Epidermal melanocyte (primary cell): ENCODE data around the gene APPL2.

Source experiments
- DNase-seq: peaks from one replicate; pipeline ENCODE4 v3.0.0; 2011; ENCODE audit warnings: low spot score; ENCODE audit not compliant: insufficient read length

Gene APPL2, protein sequence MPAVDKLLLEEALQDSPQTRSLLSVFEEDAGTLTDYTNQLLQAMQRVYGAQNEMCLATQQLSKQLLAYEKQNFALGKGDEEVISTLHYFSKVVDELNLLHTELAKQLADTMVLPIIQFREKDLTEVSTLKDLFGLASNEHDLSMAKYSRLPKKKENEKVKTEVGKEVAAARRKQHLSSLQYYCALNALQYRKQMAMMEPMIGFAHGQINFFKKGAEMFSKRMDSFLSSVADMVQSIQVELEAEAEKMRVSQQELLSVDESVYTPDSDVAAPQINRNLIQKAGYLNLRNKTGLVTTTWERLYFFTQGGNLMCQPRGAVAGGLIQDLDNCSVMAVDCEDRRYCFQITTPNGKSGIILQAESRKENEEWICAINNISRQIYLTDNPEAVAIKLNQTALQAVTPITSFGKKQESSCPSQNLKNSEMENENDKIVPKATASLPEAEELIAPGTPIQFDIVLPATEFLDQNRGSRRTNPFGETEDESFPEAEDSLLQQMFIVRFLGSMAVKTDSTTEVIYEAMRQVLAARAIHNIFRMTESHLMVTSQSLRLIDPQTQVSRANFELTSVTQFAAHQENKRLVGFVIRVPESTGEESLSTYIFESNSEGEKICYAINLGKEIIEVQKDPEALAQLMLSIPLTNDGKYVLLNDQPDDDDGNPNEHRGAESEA

DNA sequence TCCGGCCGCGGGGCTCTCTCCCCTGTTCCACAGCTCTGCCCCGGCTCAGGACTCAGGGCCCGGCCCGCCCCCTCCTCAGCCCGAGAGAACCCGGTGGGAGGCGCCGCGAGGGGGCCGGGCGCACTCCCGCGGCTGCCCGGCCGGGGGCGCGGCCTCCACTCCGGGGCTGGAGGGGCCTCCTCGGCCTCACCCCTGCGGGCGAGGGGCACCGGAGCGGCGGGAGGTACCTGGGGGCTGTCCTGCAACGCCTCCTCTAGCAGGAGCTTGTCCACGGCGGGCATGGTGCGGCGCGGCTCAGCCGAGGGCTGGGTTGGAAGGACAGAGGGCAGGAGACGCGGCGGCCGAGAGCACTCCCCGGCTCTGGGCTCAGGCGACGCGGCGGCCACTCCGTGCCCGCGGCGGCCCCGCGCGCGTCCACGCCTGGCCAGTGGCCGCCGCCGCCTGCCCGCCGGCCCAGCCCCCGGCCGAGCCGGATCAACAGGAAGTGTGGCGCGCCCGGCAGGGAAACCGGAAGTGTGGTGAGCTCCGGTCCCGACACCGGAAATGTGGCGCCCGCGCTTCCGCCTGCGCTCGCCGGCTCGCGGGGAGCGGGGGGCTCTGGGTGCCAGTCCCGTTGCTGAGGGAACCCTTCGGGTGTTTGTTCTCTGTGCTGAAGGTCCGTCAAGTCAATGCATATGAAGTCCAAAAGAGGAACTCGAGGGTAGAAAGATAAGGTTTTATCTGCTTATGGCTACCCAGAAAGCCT is at the start of gene APPL2:
Gene APPL2 (minus strand): TSS at position 443 of the 745 bp plus-strand sequence. CDS start 162 bp downstream, at position 281.
- DNase-seq, result peak; percentile 93

DNA sequence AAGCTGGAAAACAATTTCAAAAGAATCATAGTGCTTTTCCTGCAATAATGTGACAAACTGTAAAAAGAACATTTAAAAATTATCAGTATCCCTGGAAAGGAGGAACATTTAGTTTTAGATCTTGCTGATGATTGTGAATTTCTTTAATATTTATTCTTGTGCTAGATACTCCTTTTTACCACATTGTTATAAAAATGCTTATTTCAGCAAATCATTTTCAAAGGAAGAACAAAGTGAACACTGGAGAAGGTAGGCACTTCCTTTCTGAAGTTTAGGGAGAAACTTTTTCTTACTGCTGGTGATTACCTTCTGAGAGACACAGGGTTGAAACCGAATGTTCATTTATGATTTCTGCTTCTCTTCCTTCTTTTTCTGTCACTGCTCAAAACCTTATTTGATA is 49.4 kb upstream of the APPL2 start:
- DNase-seq, result no peak

DNA sequence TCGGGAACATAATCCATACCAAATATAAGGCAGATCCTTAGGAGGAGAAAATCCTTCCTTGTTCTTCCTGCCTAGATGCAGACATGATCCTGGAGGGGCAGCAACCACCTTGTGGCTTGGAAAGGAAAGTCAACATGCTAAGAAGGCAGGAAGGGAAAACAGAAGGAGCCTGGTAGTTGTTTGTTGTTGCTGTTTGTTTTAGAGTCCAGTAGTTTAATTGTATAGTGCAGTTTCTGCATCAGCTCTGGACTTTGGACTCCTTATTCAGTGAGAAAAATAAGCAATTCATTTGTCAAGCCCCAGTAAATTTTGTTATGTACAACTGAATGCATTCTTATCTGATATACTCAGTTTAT is 45.7 kb upstream of the APPL2 start:
- no peak for DNase-seq

DNA sequence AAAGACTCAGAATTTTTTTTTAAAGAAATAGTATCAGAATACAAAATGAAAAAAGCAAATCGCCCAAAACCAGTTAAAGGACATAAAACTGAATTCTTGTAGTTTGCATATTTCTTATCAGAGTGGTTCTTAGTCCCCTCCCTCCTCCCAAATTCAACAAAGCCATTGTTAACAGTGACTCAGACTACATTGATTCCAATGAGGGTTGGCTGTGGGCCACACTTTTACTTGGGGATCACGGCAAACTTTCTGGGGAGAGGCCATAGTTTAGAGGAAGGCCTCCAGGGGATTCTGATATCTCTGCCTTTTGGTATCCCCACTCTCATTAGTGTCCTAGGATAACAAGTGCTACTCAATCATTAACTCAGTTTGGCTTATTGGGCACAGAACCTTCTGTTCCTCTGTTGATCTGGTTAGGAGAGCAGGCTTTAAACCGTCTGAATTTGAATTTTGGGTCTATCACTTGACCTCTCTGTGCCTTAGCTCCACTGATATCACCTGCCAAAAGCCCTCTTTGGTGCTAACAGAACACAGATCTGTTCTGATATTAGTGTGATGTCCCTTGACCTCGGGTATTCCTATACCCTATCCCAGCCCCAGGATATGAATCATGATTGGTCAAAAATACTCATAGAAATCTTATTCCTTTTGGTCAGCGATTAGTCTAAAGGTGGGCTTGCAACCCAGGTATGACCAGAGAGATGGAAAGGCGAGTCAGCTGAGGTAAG is 45.2 kb upstream of the APPL2 start:
- DNase-seq, result no peak

DNA sequence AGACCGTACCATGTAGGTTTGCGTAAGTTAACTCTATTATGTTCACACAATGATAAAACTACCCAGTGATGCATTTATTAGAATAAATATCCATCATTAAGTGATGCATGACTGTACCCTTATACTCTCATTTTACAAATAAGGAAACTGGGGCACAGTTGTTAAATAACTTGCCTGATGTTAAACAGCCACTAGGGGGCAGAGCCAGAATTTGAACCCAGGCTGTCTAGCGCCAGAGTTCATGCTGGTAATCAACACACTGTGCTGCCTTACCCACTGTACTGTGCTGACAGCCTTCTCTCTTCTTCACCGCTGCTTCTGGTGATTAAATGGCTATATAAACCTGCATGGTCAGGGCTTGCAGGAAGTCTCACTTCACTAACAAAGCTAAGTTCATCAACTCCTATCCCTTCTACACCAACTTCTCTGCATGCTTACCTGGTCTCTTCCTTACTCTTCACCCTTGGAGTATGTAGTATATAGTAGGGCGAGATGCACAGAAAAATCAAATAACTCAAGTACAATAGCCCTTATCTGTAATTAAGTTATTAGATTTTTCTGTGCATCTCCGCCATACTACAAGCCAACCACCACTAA is 43.6 kb upstream of the APPL2 start:
- DNase-seq, result no peak

DNA sequence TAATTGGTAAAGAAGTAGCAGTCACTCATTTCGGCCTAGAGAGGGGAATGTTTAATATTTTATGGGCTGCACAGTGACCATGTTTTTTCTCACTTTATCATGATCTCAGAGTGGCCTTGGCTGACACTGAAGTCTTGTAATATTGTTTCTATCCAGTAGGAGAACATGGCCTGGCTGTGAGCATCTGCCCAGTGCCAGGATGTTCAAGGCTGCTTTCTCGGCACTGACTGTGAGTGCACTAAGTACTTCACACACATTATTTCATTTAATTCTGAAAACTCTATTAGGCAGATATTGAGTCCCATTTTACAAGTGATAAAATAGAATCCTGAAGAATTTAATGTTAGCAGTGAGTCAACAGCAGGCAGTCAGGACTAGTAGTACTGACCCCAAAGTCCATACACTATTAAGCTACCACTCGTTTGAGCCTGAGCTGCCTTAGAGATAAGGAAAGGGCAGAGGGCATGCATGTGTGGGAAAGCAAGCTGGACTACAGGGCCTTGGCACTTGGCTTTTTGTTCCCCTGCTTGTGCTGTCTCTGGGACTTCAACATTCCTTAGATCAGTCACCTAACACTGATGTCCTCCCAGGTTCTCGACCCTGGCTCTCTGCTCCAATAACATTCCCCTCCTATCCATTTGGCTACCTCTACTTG is 42.2 kb upstream of the APPL2 start:
- no peak for DNase-seq

DNA sequence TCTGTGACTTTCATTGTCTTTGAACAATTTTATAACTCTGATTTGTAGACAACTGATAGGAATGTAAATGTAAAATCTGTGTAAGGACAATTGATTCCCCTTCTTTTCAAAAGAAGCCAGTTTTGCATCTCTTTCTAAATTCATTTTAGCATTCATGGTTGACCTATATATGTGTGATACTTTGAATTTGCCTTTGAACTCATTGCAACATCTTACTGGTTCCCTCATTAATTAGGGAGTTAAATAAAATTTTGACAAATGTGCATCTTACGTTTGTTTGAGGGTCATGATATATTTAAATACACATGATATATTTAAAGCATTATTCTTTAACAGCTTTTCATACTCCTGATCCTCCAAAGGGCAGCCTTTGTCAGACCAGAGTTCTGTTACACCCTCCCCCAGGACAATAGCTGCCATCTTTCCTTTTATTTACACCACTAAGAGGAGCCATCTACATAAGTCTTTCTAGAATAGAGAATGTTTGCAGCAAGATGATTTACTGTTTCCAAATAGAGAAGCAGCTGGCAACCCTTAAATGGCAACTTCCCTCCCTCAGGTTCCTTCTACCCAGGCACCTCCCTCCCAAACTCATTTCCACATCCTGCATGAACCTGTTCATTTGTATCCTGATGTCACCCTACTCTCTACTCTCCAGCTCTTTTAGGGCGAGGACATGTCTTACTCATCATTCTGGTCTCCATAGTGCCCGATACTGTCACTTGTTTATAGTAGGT is 40.2 kb upstream of the APPL2 start:
- no peak for DNase-seq

DNA sequence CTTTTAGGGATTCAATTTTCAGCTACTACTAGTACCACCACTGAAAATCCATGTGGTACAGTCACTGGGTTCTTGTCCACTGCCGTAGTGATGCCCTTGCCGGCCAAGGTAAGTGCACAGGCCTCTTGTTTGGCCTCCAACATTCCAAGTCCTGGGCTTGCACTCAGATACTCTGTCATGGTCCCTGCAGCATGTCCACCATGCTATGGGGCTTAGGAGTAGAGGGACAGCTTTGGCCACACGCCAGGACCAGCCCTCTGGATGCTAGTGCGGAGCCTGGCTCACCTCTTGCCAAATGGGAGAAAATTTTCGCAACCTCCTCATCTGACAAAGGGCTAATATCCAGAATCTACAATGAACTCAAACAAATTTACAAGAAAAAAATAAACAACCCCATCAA is 38.6 kb upstream of the APPL2 start:
- no peak for DNase-seq

DNA sequence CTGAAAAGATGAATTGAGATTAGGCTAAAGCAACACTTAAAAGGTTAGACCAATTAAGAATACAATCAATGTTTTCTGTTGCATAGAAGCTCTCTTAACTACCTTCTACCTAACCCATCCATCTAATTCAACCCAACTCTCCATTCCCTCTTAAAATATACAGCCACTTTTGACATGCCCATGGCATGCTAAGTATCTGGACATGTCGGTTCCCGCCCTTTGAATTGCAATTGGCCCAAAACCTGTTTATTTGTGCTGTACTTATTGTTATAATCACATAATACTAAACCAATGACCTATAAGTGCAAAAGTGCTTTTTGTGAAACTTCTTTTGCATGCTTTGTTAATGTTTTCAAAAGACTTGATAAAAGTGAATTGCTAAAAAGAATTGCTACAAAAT is 37.6 kb upstream of the APPL2 start:
- no peak for DNase-seq

DNA sequence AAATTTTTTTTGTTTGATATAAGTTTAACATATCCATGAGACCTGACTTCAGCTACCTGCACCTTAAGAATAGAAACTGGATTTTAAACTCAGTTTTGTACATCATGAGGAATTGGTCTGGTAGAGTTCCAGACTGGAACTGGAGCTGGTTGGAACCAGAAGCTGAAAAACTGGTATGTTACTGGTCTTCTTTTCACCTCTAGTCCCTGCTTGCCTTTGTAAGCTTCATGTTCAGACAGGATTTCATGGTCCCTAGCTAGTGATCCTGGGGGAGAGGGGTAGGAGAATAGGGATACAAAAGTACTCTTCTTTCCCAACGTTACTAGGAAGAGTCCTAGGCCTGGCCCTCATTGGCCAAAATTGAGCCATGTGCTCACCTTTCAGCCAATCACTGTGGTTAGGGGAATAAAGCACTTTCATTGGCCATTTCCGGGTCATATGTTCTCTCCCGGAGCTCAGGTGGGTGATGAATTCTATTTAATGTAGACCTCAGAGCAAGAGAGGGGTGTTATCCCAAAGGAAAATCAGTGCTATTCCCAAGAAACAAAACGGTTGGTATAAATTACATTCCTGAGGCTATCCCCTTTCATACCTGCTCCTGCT is 36.9 kb upstream of the APPL2 start:
- no peak for DNase-seq

DNA sequence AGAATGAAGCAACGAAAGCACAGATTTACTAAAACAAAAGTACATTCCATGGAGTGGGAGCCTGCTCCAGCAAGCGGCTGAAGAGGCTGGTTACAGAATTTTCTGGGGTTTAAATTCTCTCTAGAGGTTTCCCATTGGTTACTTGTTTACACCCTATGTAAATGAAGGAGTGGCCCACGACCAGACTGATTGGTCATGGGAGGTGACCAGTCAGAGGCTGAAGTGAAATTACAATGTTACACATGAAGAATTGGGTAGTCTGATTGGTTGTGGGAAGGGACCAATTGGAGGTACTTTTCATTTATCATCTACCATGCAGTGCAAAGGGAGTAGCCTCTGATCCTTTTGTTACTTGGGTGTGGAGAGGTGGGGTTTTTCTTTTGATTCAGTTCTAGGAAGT is 36.2 kb upstream of the APPL2 start:
- no peak for DNase-seq

DNA sequence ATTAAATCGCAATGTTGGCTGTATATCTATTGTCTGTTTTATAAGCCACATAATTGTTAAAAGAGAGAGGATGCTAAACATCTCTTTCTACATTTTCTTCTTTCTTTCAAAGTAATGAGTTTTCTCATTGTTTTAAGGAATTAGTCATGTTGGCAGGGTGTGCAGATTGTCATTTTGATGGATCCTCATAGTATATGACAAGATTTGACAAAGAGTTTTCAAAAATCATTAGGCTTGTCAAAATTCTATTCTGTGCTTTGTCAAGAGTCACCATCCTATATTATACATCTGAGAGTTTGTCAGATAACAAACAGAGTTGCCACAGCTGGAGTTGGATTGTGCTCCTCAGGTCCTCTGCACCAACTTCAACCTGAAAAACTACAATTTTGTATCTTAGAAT is 35.4 kb upstream of the APPL2 start:
- no peak for DNase-seq

DNA sequence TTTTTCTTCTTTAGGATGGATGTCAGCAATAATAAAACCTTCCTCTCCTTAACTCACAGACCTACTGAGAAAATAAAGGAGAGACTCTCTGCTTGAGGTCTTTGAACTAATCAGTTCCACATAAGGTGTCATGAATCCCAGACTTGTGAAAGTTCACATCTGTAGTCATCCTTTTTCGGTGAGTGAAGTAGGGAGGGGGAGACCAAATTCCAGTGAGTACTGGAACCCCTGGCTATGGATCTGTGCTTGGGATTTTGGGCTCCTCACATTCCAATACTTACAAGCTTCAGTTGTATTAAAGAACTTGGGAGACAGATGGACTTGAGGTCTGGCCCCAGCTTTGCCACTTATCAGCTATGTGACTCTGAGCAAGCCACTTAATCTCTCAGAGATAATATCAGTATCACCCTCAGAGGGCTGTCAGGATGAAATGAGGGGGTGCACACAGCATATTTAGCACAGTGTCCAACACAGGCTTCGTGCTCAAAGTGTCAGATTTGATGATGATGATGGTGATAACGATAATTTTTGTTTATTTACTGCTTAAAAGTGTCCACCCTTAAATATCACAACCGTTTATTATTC is 34.8 kb upstream of the APPL2 start:
- DNase-seq, result no peak

DNA sequence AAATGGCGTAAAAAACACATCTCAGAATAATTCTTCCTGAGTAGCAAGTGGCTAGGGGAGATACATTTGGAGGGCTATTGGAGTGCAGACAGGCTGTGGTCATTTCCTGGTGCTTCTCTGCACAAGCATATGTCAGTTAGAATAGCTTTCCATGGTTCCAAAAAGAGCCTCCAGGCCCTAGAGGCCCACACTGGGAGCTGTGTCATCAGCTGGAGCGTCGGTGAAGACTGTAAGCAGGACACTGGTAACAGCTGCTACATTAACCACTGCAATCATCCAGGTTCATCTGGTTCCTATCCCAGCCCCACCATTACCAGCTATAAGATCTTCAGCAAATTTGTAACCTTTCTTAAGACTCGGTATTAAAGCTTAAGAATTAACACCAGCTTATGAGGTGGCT is 31.7 kb upstream of the APPL2 start:
- DNase-seq, result no peak

DNA sequence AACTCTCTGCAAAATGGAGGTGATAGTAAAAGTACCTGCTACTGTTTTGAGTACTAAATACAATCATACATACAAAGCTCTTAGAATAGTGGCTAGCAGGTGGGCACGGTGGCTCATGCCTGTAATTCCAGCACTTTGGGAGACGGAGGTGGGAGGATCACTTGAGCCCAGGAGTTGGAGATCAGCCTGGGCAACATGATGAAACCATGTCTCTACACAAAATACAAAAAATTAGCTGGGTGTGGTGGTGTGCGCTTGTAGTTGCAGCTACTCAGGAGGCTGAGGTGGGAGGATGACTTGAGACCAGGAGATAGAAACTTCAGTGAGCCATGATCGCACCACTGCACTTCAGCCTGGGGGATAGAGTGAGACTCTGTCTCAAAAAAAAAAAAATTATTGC is 28.8 kb upstream of the APPL2 start:
- DNase-seq, result no peak

DNA sequence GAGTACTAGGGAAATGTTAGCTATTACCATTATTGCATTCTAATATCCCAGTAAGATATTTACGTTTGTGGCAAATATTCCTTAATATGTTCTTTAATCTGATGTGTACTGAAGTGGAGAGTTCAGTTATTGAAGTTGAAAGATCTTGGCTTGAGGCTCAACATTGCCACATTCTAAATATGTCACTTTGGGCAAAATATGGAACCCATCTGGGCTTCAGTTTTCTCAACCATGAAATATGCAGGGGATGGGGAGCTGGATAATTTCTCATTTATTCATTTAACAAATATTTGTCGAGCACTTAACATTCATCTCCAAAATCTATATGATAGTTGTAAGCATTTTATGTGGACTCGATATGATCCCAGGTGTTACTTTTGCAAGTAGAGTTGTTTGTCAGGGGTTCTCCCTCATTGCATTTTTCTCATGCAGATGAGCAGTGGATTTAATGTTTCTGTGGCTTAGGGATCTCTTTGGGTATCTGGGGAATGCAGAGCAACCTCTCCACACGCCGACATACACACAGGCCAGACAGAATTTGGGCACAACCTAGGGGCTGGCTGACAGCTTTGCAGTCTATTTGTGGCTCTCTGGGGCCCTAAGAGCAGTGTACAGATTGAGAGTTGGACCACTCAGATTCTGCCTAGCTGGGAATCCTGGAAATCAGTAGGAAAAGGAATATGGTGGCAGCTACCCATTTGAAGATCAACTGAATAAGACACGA is 26.6 kb upstream of the APPL2 start:
- no peak for DNase-seq

DNA sequence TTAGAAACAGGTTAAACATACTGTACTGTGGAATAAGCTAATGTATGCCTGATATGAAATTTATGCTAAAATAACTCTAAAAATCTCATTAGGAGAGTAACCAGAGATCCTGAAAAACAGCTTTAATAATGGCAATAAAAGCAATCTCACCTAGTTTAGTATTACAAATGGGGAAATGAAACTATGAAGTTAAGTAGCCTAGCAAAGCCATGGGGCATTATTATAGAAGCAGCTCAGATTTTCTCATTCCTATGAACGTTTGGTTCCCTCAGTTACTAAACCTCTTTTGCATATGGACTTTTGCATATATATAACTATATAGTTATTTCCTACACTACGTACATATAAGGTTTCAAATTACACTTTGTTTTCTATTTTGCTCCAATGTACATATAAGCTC is 25.0 kb upstream of the APPL2 start:
- no peak for DNase-seq

DNA sequence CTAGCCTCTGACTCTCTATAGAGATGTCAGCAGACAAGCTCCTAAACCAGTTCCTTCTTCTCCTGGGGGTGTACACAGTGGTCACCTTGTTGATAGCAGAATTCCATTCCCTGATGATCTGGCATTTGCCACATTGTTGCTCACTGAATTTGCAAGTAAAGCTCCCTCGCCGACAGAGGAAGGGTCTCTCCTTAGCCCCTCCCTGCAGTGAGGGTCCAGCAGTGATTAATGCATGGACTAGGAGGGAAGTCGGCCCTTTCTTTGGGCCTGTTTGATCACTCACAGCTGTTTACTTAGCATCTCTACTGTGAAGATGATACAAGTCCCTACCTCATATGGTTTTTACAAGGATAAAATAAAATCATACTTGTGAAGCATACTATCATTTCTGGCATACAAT is 23.3 kb upstream of the APPL2 start:
- no peak for DNase-seq

DNA sequence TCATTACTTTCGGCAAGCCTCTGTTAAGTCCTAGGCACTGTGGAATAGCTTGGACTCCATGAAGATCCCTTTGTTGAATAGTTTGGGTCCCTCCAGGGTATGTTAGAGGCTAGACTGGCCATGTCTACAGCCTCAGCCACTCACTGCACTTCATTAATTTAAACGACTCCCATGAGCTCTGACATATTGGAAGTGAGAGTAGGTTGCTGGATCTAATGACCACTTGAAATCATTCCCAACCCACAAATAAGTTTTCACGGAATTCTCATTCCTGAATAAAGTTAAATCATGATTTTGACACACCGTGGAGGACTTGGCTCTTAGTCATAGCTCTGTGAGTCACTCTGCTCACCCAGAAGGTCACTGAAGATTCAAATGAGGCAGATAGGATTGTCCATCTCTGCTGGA is 21.4 kb upstream of the APPL2 start:
- DNase-seq, result no peak
